NT2/D1 (cell line): ENCODE measurements around the gene GLOD4.

Source experiments
- SUZ12 ChIP-seq: IDR thresholded peaks from 2 replicates; pipeline ENCODE4 v1.6.1; 2011; ENCODE audit not compliant: insufficient read length, insufficient read depth; ENCODE audit errors: extremely low read depth
- ZNF274 ChIP-seq: IDR thresholded peaks from 2 replicates; pipeline ENCODE4 v1.6.1; 2011; ENCODE audit warnings: mild to moderate bottlenecking, low read depth, low read length

DNA sequence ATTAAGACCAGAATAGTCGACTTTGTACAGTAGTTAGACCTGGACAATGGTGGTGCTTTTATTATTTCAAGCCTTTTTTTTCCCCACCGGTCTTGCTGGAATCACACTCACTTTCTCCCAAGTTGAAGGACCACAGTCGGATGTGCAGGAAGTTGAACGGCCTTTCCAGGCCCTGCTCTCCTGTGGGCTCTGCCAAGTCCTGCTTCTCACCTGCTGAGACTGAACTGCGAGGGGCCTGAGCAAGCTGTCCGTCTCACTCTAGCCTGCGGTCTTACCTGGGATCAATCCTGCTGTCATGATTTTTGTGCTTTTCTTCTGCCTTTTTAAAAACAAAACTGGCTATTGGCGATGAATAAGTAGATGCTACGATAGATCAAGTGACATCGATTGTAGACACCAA, 48.3 kb downstream of the GLOD4 start:
- TF ChIP-seq SUZ12 (no peak), ZNF274 (no peak)
